Right lobe of liver (tissue), 4 donors: Measurements from ENCODE around the gene PCGF1.

ENCODE experiments used
- CTCF ChIP-seq, 4 donors: fragments of 200-600 bp in 3 of 4; fragments of 450-650 bp in 1 of 4; IDR thresholded peaks; one replicate each; pipeline versions ENCODE4 v1.5.1 to v1.8.0; 2016 to 2022; ENCODE audit warnings: antibody characterized with exemption in 4 of 4, mild to moderate bottlenecking in 2 of 4
- POLR2A ChIP-seq: fragments of 450-650 bp; IDR thresholded peaks from one replicate; pipeline ENCODE4 v1.6.1; 2017; ENCODE audit warnings: antibody characterized with exemption, mild to moderate bottlenecking
- donor health status: DM: no; HTN: no; CAD: no.
- donor health status: DM: no; HTN: no; CAD: no.
- donor health status: DM: no; HTN: yes; CAD: no.

- TF ChIP-seq CTCF (IDR thresholded peaks at IDR 0.05) (no peak), POLR2A (no peak)
Measured at GRCh38 chr2:74481961-74482800, 25.3 kb downstream of the PCGF1 start.
